ENCODE results near the gene HOXB5. TPM values are rescaled to one million over a fixed set of nuclear protein-coding genes. Genes with fewer than 3 reads are reported as not detected.

Gene HOXB5
- not detected for polyA plus RNA-seq (2012; ENCODE audit: insufficient read depth, insufficient read length, low read depth)

GRCh38 chr17:48593126-48593829, at the start of gene HOXB5:
Gene HOXB5 (minus strand): TSS chr17:48593779. CDS start chr17:48593682, 97 bp downstream.
- Histone ChIP-seq H3K4me1 (no peaks in the 10 kb centered on the region), H3K9me3 (no peaks in the 10 kb centered on the region), H3K36me3 (no peaks in the 10 kb centered on the region), H3K4me3 (ENCODE audit: low read depth, low read length) (no peak within 1 kb of the TSS), H3K27me3 (peaks cover 96% of the 10 kb centered on the region)
- TF ChIP-seq, protein P1, sequence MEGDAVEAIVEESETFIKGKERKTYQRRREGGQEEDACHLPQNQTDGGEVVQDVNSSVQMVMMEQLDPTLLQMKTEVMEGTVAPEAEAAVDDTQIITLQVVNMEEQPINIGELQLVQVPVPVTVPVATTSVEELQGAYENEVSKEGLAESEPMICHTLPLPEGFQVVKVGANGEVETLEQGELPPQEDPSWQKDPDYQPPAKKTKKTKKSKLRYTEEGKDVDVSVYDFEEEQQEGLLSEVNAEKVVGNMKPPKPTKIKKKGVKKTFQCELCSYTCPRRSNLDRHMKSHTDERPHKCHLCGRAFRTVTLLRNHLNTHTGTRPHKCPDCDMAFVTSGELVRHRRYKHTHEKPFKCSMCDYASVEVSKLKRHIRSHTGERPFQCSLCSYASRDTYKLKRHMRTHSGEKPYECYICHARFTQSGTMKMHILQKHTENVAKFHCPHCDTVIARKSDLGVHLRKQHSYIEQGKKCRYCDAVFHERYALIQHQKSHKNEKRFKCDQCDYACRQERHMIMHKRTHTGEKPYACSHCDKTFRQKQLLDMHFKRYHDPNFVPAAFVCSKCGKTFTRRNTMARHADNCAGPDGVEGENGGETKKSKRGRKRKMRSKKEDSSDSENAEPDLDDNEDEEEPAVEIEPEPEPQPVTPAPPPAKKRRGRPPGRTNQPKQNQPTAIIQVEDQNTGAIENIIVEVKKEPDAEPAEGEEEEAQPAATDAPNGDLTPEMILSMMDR (IDR thresholded peaks at IDR 0.05; ENCODE audit: low read depth, low read length) = no peak
- DNase-seq = no peak

DNA sequence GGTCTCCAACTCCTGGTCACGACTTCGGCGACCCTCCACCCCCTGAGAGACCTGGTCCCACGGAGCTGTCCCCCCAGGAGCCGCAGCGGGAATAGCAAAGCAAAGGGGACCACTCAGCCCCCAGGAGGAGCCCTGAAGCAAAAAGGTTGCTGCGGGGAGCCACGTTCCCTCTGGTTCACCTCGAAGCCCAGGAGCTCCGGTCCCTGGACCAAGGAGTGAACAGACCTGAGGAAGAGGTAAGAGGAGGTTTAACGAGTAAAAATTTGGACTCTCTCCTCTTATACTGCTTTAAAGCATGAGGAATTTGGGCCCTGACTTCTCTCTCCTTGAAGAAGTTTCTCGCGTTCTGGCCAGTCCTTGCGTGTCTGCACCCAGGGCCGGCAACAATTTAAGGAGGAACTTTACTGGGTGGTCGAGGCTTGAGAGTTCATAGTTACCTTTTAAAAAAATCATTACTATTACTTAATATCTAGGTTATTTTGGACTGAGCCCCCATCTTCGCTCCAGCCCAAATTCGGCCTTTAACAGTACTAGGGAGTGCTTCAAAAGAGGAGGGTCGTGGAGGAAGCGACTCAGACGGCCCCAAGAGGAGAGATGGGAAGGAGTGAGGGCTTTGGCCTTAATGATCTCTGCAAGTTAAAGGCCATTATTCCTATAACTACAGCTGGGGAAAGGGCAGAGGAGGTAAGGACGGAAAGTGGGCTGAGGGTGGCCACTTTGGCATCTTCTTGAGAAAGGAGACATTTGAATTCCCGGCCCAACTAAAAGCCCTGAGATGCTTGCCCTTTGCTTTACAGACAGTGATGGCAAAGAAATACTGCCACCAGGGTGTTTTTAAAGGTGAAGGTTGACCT, 49.5 kb upstream of the HOXB5 start:
- no peaks in the 10 kb centered on the region for H3K9me3 ChIP-seq
- TF ChIP-seq, protein P1 (IDR thresholded peaks at IDR 0.05; ENCODE audit: low read depth, low read length) = no peak
- no peak for DNase-seq
- H3K27me3 ChIP-seq = peaks cover 100% of the 10 kb centered on the region
- H3K36me3 ChIP-seq = no peaks in the 10 kb centered on the region
- no peak overlapping the region for H3K4me3 ChIP-seq (ENCODE audit: low read depth, low read length)
- H3K4me1 ChIP-seq = no peaks in the 10 kb centered on the region

DNA sequence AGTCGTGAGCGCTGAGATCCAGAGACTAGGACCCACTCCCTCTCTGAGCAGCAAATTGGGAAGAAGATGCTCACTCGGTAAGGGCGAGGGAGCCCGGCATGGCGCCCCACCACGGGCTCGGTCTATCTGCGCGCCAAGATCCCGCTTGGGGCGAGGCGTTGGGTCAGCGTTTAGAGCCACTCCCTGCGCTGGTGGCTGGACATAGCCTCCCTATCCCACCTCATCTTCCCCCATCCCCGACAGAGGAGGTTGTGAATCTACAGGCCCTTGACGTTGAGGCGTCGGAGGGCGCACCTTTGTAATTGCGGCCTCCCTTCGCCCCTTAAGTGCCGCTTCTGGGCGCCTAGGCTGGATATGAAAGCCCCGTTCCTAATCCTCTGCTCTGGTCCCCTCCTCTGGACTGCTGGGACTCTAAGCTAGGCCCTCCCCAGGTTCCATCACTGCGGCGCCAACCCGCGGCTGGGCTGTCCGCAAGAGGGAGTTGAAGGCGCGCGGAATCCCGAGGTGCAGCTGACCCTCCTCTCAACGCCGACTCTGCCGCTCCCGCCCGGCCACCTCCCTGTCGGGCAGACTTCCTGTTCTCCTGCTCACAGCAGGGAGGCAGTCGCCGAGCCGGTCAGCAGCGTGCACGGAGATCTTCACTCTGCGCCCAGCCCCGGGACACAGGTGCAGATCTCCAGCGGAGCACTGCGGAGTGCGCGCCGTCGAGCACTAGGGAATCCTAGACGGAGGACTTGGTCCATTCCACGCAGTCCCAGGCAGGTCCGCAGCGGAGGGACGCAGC, 48.7 kb upstream of the HOXB5 start:
- DNase-seq = no peak
- no peaks in the 10 kb centered on the region for H3K4me1 ChIP-seq
- H3K27me3 ChIP-seq = peaks cover 100% of the 10 kb centered on the region
- TF ChIP-seq, protein P1 (IDR thresholded peaks at IDR 0.05; ENCODE audit: low read depth, low read length) = no peak
- H3K9me3 ChIP-seq = no peaks in the 10 kb centered on the region
- no peak overlapping the region for H3K4me3 ChIP-seq (ENCODE audit: low read depth, low read length)
- H3K36me3 ChIP-seq = no peaks in the 10 kb centered on the region

GRCh38 chr17:48641541-48642058, 48.0 kb upstream of the HOXB5 start:
- no peak for DNase-seq
- Histone ChIP-seq H3K27me3 (peaks cover 100% of the 10 kb centered on the region), H3K4me1 (no peaks in the 10 kb centered on the region), H3K36me3 (no peaks in the 10 kb centered on the region), H3K9me3 (no peaks in the 10 kb centered on the region), H3K4me3 (ENCODE audit: low read depth, low read length) (no peak overlapping the region)
- TF ChIP-seq, protein P1 (IDR thresholded peaks at IDR 0.05; ENCODE audit: low read depth, low read length) = no peak

GRCh38 chr17:48640858-48641180, 47.2 kb upstream of the HOXB5 start:
- no peaks in the 10 kb centered on the region for H3K36me3 ChIP-seq
- H3K4me1 ChIP-seq = no peaks in the 10 kb centered on the region
- DNase-seq = no peak
- no peak overlapping the region for H3K4me3 ChIP-seq (ENCODE audit: low read depth, low read length)
- TF ChIP-seq, protein P1 (IDR thresholded peaks at IDR 0.05; ENCODE audit: low read depth, low read length) = no peak
- H3K27me3 ChIP-seq = peaks cover 100% of the 10 kb centered on the region
- no peaks in the 10 kb centered on the region for H3K9me3 ChIP-seq

Data from BE2C (cell line).